ENCODE measurements around the gene PADI2.

PADI2 gene

GRCh38 chr1:17045150-17045549 is 74.1 kb downstream of the PADI2 start:
- H3K79me2 ChIP-seq (ENCODE audit: control insufficient read depth, low read length) = peaks cover 49% of the 10 kb centered on the region
- no peaks in the 10 kb centered on the region for H3K27me3 ChIP-seq (ENCODE audit: control insufficient read depth, low read length)
- peaks cover 3% of the 10 kb centered on the region; the same call in 1 of the 2 replicates for H3F3A ChIP-seq (ENCODE audit: control insufficient read depth, insufficient read depth)
- no peak overlapping the region for H3K27ac ChIP-seq (ENCODE audit: low read depth, low read length)
- no peaks in the 10 kb centered on the region for H3K9me3 ChIP-seq (ENCODE audit: control insufficient read depth, insufficient read depth, low read length)
- H4K20me1 ChIP-seq (ENCODE audit: control insufficient read depth, insufficient read depth, low read depth, low read length) = no peaks in the 10 kb centered on the region
- H3K4me3 ChIP-seq (ENCODE audit: low read length) = no peak overlapping the region
- no peaks in the 10 kb centered on the region for H3K9me2 ChIP-seq (replicated peaks; ENCODE audit: control insufficient read depth, low read length)
- peaks cover 11% of the 10 kb centered on the region for H3K4me1 ChIP-seq (ENCODE audit: control insufficient read depth, low read length)
- H3K4me2 ChIP-seq (ENCODE audit: low read length) = no peak overlapping the region
- H3K36me3 ChIP-seq (ENCODE audit: control insufficient read depth, low read length) = peaks cover 50% of the 10 kb centered on the region
- TF ChIP-seq EZH2phosphoT487 (IDR thresholded peaks at IDR 0.05; ENCODE audit: borderline replicate concordance, low read length) = no peak
- TF ChIP-seq, protein P1, sequence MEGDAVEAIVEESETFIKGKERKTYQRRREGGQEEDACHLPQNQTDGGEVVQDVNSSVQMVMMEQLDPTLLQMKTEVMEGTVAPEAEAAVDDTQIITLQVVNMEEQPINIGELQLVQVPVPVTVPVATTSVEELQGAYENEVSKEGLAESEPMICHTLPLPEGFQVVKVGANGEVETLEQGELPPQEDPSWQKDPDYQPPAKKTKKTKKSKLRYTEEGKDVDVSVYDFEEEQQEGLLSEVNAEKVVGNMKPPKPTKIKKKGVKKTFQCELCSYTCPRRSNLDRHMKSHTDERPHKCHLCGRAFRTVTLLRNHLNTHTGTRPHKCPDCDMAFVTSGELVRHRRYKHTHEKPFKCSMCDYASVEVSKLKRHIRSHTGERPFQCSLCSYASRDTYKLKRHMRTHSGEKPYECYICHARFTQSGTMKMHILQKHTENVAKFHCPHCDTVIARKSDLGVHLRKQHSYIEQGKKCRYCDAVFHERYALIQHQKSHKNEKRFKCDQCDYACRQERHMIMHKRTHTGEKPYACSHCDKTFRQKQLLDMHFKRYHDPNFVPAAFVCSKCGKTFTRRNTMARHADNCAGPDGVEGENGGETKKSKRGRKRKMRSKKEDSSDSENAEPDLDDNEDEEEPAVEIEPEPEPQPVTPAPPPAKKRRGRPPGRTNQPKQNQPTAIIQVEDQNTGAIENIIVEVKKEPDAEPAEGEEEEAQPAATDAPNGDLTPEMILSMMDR (IDR thresholded peaks at IDR 0.05; ENCODE audit: low read depth, low read length, poor library complexity, severe bottlenecking) = no peak

DNA sequence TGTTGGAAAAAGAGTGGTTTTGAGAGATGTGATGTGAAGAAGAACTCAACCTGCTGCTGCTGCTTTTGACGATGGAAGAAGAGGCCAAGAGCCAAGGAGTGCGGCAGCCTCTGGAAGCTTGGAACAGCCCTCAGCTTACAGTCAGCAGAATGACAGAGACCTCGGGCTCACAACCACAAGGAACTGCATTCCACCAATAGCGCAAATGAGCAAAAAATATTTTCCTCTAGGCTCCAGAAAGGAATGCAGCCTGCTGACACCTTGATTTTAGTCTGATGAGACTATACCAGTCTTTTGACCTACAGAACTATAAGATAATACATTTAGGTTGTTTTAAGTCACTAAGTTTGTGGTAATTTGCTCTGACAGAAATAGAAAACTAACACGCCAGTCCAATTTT is 75.6 kb downstream of the PADI2 start:
- peaks cover 11% of the 10 kb centered on the region for H3K4me1 ChIP-seq (ENCODE audit: control insufficient read depth, low read length)
- H3F3A ChIP-seq (ENCODE audit: control insufficient read depth, insufficient read depth) = peaks cover 5% of the 10 kb centered on the region
- H4K20me1 ChIP-seq (ENCODE audit: control insufficient read depth, insufficient read depth, low read depth, low read length) = no peaks in the 10 kb centered on the region
- H3K9me2 ChIP-seq (replicated peaks; ENCODE audit: control insufficient read depth, low read length) = no peaks in the 10 kb centered on the region
- H3K4me2 ChIP-seq (ENCODE audit: low read length) = no peak overlapping the region
- no peaks in the 10 kb centered on the region for H3K9me3 ChIP-seq (ENCODE audit: control insufficient read depth, insufficient read depth, low read length)
- no peak overlapping the region for H3K27ac ChIP-seq (ENCODE audit: low read depth, low read length)
- H3K4me3 ChIP-seq (ENCODE audit: low read length) = no peak overlapping the region
- TF ChIP-seq, protein P1 (IDR thresholded peaks at IDR 0.05; ENCODE audit: low read depth, low read length, poor library complexity, severe bottlenecking) = no peak
- no peak for TF ChIP-seq EZH2phosphoT487 (IDR thresholded peaks at IDR 0.05; ENCODE audit: borderline replicate concordance, low read length)
- peaks cover 37% of the 10 kb centered on the region for H3K79me2 ChIP-seq (ENCODE audit: control insufficient read depth, low read length)
- H3K36me3 ChIP-seq (ENCODE audit: control insufficient read depth, low read length) = peaks cover 53% of the 10 kb centered on the region
- no peaks in the 10 kb centered on the region for H3K27me3 ChIP-seq (ENCODE audit: control insufficient read depth, low read length)

GRCh38 chr1:17040135-17040534 is 79.1 kb downstream of the PADI2 start:
- Histone ChIP-seq H3K4me1 (ENCODE audit: control insufficient read depth, low read length) (no peaks in the 10 kb centered on the region), H3K79me2 (ENCODE audit: control insufficient read depth, low read length) (peaks cover 17% of the 10 kb centered on the region), H3K4me3 (ENCODE audit: low read length) (no peak overlapping the region), H3K36me3 (ENCODE audit: control insufficient read depth, low read length) (peaks cover 53% of the 10 kb centered on the region), H3K4me2 (ENCODE audit: low read length) (no peak overlapping the region), H3K27ac (ENCODE audit: low read depth, low read length) (no peak overlapping the region), H3F3A (ENCODE audit: control insufficient read depth, insufficient read depth) (peaks cover 2% of the 10 kb centered on the region), H3K9me3 (ENCODE audit: control insufficient read depth, insufficient read depth, low read length) (no peaks in the 10 kb centered on the region), H3K27me3 (ENCODE audit: control insufficient read depth, low read length) (no peaks in the 10 kb centered on the region), H3K9me2 (replicated peaks; ENCODE audit: control insufficient read depth, low read length) (no peaks in the 10 kb centered on the region), H4K20me1 (ENCODE audit: control insufficient read depth, insufficient read depth, low read depth, low read length) (no peaks in the 10 kb centered on the region)
- no peak for TF ChIP-seq EZH2phosphoT487 (IDR thresholded peaks at IDR 0.05; ENCODE audit: borderline replicate concordance, low read length)
- TF ChIP-seq, protein P1 (IDR thresholded peaks at IDR 0.05; ENCODE audit: low read depth, low read length, poor library complexity, severe bottlenecking) = no peak
